ENCODE measurements around the gene MAP3K20. TPM values are rescaled to one million over a fixed set of nuclear protein-coding genes. Genes with fewer than 3 reads are reported as not detected.

The MAP3K20 gene
- total and polyA plus RNA-seq, 10 of the 15 experiments (the other 5 are each of a cell fraction or from before 2014, with no cell fraction given), result 0.04 to 5.6 (median 2.3) TPM

DNA sequence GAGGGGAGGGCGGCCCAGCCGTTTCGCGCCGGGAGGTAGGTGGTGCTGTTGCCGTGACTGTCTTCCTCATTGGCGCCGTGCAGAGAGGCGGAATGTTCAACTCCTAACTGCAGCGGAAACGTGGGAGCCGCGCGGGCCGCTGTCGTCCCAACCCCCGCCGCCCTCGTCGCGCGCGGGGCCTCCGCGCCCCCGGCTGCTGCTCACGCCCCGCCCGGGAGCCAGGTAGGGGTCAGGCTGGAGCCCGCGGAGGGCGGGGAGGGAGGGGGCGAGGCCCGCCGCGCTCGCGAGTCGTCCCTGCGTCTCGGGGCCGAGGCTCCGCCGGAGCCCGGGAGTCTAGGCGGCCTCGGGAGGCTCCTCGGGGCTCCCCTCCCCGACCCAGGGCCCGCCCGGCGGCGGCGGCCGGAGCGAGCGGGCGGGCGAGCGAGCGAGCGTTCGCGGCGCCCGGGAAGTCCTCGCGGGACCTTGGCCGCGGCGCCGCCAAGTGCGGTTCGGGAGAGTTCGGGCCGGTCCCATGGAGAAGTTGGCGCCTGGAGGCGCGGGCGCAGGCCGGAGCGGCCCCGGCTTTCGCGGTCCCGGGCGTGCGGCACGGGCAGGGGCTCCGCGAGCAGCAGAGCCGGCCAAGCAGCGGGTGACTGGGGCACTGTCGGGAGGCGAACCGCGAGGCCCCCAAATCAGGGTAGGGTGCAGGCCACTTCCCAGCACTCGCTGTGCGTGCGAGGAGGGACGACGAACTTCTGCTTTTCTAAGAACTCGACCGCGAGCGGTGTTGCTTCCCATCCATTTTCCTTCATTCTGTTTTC, at the start of gene MAP3K20 (continued):
- TF ChIP-seq MEF2A (IDR thresholded peaks at IDR 0.05; ENCODE audit: insufficient read depth, low read depth, low read length), result no peak
- no peak for TF ChIP-seq NFIC (IDR thresholded peaks at IDR 0.05; ENCODE audit: low read depth, low read length)
- TF ChIP-seq, protein P1, sequence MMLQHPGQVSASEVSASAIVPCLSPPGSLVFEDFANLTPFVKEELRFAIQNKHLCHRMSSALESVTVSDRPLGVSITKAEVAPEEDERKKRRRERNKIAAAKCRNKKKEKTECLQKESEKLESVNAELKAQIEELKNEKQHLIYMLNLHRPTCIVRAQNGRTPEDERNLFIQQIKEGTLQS (IDR thresholded peaks at IDR 0.05; ENCODE audit: borderline replicate concordance, extremely low read depth, low read depth, low read length), result no peak
- 0 out of 2 replicates have a peak, but pooled peaks have one; percentile 38 for TF ChIP-seq TAF1 (IDR thresholded peaks at IDR 0.05; ENCODE audit: borderline replicate concordance, low read depth, low read length)
- TF ChIP-seq, protein P2, sequence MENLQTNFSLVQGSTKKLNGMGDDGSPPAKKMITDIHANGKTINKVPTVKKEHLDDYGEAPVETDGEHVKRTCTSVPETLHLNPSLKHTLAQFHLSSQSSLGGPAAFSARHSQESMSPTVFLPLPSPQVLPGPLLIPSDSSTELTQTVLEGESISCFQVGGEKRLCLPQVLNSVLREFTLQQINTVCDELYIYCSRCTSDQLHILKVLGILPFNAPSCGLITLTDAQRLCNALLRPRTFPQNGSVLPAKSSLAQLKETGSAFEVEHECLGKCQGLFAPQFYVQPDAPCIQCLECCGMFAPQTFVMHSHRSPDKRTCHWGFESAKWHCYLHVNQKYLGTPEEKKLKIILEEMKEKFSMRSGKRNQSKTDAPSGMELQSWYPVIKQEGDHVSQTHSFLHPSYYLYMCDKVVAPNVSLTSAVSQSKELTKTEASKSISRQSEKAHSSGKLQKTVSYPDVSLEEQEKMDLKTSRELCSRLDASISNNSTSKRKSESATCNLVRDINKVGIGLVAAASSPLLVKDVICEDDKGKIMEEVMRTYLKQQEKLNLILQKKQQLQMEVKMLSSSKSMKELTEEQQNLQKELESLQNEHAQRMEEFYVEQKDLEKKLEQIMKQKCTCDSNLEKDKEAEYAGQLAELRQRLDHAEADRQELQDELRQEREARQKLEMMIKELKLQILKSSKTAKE (IDR thresholded peaks at IDR 0.05; ENCODE audit: low read depth, poor library complexity, severe bottlenecking), result no peak
- TF ChIP-seq STAT3 (IDR thresholded peaks at IDR 0.05; ENCODE audit: low read depth, low read length), result no peak
- TF ChIP-seq CBX5 (IDR thresholded peaks at IDR 0.05; ENCODE audit: low read depth), result no peak
- no peak for TF ChIP-seq TARDBP (IDR thresholded peaks at IDR 0.05; ENCODE audit: borderline replicate concordance)
- TF ChIP-seq, protein P3, sequence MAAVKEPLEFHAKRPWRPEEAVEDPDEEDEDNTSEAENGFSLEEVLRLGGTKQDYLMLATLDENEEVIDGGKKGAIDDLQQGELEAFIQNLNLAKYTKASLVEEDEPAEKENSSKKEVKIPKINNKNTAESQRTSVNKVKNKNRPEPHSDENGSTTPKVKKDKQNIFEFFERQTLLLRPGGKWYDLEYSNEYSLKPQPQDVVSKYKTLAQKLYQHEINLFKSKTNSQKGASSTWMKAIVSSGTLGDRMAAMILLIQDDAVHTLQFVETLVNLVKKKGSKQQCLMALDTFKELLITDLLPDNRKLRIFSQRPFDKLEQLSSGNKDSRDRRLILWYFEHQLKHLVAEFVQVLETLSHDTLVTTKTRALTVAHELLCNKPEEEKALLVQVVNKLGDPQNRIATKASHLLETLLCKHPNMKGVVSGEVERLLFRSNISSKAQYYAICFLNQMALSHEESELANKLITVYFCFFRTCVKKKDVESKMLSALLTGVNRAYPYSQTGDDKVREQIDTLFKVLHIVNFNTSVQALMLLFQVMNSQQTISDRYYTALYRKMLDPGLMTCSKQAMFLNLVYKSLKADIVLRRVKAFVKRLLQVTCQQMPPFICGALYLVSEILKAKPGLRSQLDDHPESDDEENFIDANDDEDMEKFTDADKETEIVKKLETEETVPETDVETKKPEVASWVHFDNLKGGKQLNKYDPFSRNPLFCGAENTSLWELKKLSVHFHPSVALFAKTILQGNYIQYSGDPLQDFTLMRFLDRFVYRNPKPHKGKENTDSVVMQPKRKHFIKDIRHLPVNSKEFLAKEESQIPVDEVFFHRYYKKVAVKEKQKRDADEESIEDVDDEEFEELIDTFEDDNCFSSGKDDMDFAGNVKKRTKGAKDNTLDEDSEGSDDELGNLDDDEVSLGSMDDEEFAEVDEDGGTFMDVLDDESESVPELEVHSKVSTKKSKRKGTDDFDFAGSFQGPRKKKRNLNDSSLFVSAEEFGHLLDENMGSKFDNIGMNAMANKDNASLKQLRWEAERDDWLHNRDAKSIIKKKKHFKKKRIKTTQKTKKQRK (IDR thresholded peaks at IDR 0.05; ENCODE audit: low read depth, low read length), result no peak
- TF ChIP-seq, protein P4, sequence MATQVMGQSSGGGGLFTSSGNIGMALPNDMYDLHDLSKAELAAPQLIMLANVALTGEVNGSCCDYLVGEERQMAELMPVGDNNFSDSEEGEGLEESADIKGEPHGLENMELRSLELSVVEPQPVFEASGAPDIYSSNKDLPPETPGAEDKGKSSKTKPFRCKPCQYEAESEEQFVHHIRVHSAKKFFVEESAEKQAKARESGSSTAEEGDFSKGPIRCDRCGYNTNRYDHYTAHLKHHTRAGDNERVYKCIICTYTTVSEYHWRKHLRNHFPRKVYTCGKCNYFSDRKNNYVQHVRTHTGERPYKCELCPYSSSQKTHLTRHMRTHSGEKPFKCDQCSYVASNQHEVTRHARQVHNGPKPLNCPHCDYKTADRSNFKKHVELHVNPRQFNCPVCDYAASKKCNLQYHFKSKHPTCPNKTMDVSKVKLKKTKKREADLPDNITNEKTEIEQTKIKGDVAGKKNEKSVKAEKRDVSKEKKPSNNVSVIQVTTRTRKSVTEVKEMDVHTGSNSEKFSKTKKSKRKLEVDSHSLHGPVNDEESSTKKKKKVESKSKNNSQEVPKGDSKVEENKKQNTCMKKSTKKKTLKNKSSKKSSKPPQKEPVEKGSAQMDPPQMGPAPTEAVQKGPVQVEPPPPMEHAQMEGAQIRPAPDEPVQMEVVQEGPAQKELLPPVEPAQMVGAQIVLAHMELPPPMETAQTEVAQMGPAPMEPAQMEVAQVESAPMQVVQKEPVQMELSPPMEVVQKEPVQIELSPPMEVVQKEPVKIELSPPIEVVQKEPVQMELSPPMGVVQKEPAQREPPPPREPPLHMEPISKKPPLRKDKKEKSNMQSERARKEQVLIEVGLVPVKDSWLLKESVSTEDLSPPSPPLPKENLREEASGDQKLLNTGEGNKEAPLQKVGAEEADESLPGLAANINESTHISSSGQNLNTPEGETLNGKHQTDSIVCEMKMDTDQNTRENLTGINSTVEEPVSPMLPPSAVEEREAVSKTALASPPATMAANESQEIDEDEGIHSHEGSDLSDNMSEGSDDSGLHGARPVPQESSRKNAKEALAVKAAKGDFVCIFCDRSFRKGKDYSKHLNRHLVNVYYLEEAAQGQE (IDR thresholded peaks at IDR 0.05; ENCODE audit: low read depth, low read length), result no peak
- TF ChIP-seq, protein P5, sequence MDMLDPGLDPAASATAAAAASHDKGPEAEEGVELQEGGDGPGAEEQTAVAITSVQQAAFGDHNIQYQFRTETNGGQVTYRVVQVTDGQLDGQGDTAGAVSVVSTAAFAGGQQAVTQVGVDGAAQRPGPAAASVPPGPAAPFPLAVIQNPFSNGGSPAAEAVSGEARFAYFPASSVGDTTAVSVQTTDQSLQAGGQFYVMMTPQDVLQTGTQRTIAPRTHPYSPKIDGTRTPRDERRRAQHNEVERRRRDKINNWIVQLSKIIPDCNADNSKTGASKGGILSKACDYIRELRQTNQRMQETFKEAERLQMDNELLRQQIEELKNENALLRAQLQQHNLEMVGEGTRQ (IDR thresholded peaks at IDR 0.05; ENCODE audit: borderline replicate concordance, low read depth, low read length), result no peak
- TF ChIP-seq NR2C2 (IDR thresholded peaks at IDR 0.05; ENCODE audit: borderline replicate concordance, control insufficient read depth, insufficient read length, low read depth), result no peak
- TF ChIP-seq POLR2AphosphoS5 (IDR thresholded peaks at IDR 0.05; ENCODE audit: low read length), result peak; percentile 72
- TF ChIP-seq, protein P6, sequence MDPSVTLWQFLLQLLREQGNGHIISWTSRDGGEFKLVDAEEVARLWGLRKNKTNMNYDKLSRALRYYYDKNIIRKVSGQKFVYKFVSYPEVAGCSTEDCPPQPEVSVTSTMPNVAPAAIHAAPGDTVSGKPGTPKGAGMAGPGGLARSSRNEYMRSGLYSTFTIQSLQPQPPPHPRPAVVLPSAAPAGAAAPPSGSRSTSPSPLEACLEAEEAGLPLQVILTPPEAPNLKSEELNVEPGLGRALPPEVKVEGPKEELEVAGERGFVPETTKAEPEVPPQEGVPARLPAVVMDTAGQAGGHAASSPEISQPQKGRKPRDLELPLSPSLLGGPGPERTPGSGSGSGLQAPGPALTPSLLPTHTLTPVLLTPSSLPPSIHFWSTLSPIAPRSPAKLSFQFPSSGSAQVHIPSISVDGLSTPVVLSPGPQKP (IDR thresholded peaks at IDR 0.05; ENCODE audit: low read depth, low read length), result no peak
- TF ChIP-seq POLR2A (IDR thresholded peaks at IDR 0.05; ENCODE audit: low read depth, low read length), result peak; percentile 75
- 0 out of 2 replicates have a peak, but pooled peaks have one; percentile 14 for TF ChIP-seq YY1 (IDR thresholded peaks at IDR 0.05; ENCODE audit: low read depth, low read length)
- TF ChIP-seq NR2C1 (IDR thresholded peaks at IDR 0.05), result no peak
- TF ChIP-seq IKZF1 (conservative IDR thresholded peaks at IDR 0.05), result 0 out of 2 replicates have a peak, but pooled peaks have one; percentile 44
